H4 (cell line): ENCODE measurements around the gene ATP8B2. TPM values are rescaled to one million over a fixed set of nuclear protein-coding genes. Genes with fewer than 3 reads are reported as not detected.

ENCODE experiments used
- DNase-seq: peaks from one replicate; pipeline ENCODE4 v3.0.0-alpha.2; 2015; ENCODE audit warnings: low spot score
- total RNA-seq: library from RNA; depleted of rRNA; stranded (reverse); fragments of >200 nt; shearing (Covaris generic); gene quantifications from 2 replicates; pipeline ENCODE4 v1.2.3, GENCODE V29; 2014; rRNA removed

The ATP8B2 gene
- total RNA-seq, 1 experiment from 2014 or later = 61.9 TPM

- no peak for DNase-seq
Observed at GRCh38 chr1:154398678-154399077, 73.4 kb downstream of the ATP8B2 start.

GRCh38 chr1:154400381-154400801 lies 75.1 kb downstream of the ATP8B2 start:
- DNase-seq = no peak

Other genes with a start within 250 kb of the ATP8B2 start
- gene NUP210L, start 170.5 kb upstream of the ATP8B2 start, total RNA-seq = 0.02 TPM in 1 of 2 replicates, not detected in the other
- gene TPM3, start 133.4 kb upstream of the ATP8B2 start, total RNA-seq = 482 and 546 TPM in 2 replicates
- not detected in 2 replicates for gene CFAP141, start 119.2 kb upstream of the ATP8B2 start, total RNA-seq
- 74.3 and 85.9 TPM in 2 replicates for gene UBAP2L, start 104.6 kb upstream of the ATP8B2 start, total RNA-seq
- 188 and 214 TPM in 2 replicates for gene HAX1, start 52.9 kb upstream of the ATP8B2 start, total RNA-seq
- not detected in 2 replicates for gene AQP10, start 4.4 kb upstream of the ATP8B2 start, total RNA-seq
- 6.6 and 7.3 TPM in 2 replicates for gene IL6R, start 79.8 kb downstream of the ATP8B2 start, total RNA-seq
- not detected in 2 replicates for gene TDRD10, start 176.7 kb downstream of the ATP8B2 start, total RNA-seq
- gene SHE, start 176.9 kb downstream of the ATP8B2 start, total RNA-seq = not detected in 2 replicates
- gene UBE2Q1, start 233.1 kb downstream of the ATP8B2 start, total RNA-seq = 34.9 and 35.7 TPM in 2 replicates
- not detected in 2 replicates for gene CHRNB2, start 242.3 kb downstream of the ATP8B2 start, total RNA-seq